HEK293 (cell line): ENCODE measurements around the gene UVSSA.

Source experiments
- CTCF ChIA-PET: fragments of 350-600 bp; formaldehyde crosslinking; extraction: SDS; loops from one replicate; lab custom pipeline; 2021; ENCODE audit warnings: antibody characterized with exemption; lab: Yijun Ruan, JAX
- POLR2A ChIA-PET: fragments of 300-600 bp; formaldehyde crosslinking; extraction: SDS; loops from one replicate; lab custom pipeline; 2020; ENCODE audit warnings: antibody characterized with exemption, inconsistent platforms; lab: Yijun Ruan, JAX
- H3K27ac ChIP-seq: fragments of 200-500 bp; sonication (Bioruptor generic); 2 replicates; pipeline ENCODE4 v1.5.1; 2014; ENCODE audit warnings: low read depth, low read length, control low read depth, inconsistent platforms; ENCODE audit errors: extremely low read depth
- H3K36me3 ChIP-seq, 2 experiments: fragments of 200-500 bp in 1 of 2; sonication (Bioruptor generic) in 1 of 2; 1 replicate in 1 of 2; 2 replicates in 1 of 2; pipeline ENCODE4 v1.5.1; 2014 to 2017; ENCODE audit warnings: inconsistent platforms in 2 of 2, low read length in 2 of 2; ENCODE audit not compliant: control insufficient read depth in 2 of 2, insufficient read depth in 1 of 2
- H3K4me1 ChIP-seq: fragments of 200-500 bp; sonication (Bioruptor generic); 2 replicates; pipeline ENCODE4 v1.5.1; 2014; ENCODE audit warnings: mild to moderate bottlenecking, low read length, inconsistent platforms; ENCODE audit not compliant: control insufficient read depth, insufficient read depth
- H3K4me3 ChIP-seq: 2 replicates; pipeline ENCODE4 v1.5.1; 2011; ENCODE audit warnings: low read depth, mild to moderate bottlenecking, control low read depth, low read length, moderate library complexity
- H3K9me3 ChIP-seq: fragments of 200-500 bp; sonication (Bioruptor generic); 2 replicates; pipeline ENCODE4 v1.5.1; 2014; ENCODE audit warnings: low read depth, low read length, inconsistent platforms; ENCODE audit not compliant: control insufficient read depth, insufficient read depth
- GLI4 ChIP-seq: fragments of 450-650 bp; formaldehyde crosslinking; IDR thresholded peaks from 2 replicates; pipeline ENCODE4 v1.5.1; 2016; ENCODE audit warnings: missing biosample characterization, missing genetic modification characterization
- MZF1 ChIP-seq: fragments of 450-650 bp; formaldehyde crosslinking; IDR thresholded peaks from 2 replicates; pipeline ENCODE4 v1.5.1; 2017; ENCODE audit warnings: missing biosample characterization, missing genetic modification characterization, borderline replicate concordance
- OSR2 ChIP-seq: fragments of 450-650 bp; formaldehyde crosslinking; IDR thresholded peaks from 2 replicates; pipeline ENCODE4 v1.5.1; 2016; ENCODE audit warnings: missing biosample characterization, missing genetic modification characterization
- OVOL3 ChIP-seq: fragments of 450-650 bp; formaldehyde crosslinking; IDR thresholded peaks from 2 replicates; pipeline ENCODE4 v1.5.1; 2016; ENCODE audit warnings: missing biosample characterization, missing genetic modification characterization
- ZBTB1 ChIP-seq: fragments of 450-650 bp; formaldehyde crosslinking; IDR thresholded peaks from 2 replicates; pipeline ENCODE4 v1.5.1; 2016; ENCODE audit warnings: missing biosample characterization, missing genetic modification characterization
- ZFP69B ChIP-seq: fragments of 450-650 bp; formaldehyde crosslinking; IDR thresholded peaks from 2 replicates; pipeline ENCODE4 v1.5.1; 2016; ENCODE audit warnings: missing biosample characterization, missing genetic modification characterization
- ZIC2 ChIP-seq: fragments of 450-650 bp; formaldehyde crosslinking; IDR thresholded peaks from 2 replicates; pipeline ENCODE4 v1.5.1; 2016; ENCODE audit warnings: missing biosample characterization, missing genetic modification characterization
- ZNF112 ChIP-seq: fragments of 450-650 bp; formaldehyde crosslinking; IDR thresholded peaks from 2 replicates; pipeline ENCODE4 v1.5.0; 2017; ENCODE audit warnings: missing biosample characterization, missing genetic modification characterization
- ZNF138 ChIP-seq: fragments of 450-650 bp; formaldehyde crosslinking; IDR thresholded peaks from 2 replicates; pipeline ENCODE4 v1.5.1; 2016; ENCODE audit warnings: missing biosample characterization, missing genetic modification characterization, borderline replicate concordance
- ZNF174 ChIP-seq: fragments of 450-650 bp; formaldehyde crosslinking; IDR thresholded peaks from 2 replicates; pipeline ENCODE4 v1.5.0; 2017; ENCODE audit warnings: missing biosample characterization, mild to moderate bottlenecking, missing genetic modification characterization
- ZNF175 ChIP-seq: fragments of 450-650 bp; formaldehyde crosslinking; IDR thresholded peaks from 2 replicates; pipeline ENCODE4 v1.5.1; 2016; ENCODE audit warnings: missing biosample characterization, missing genetic modification characterization
- ZNF202 ChIP-seq: fragments of 450-650 bp; formaldehyde crosslinking; IDR thresholded peaks from 2 replicates; pipeline ENCODE4 v1.5.1; 2016; ENCODE audit warnings: missing biosample characterization, missing genetic modification characterization, borderline replicate concordance
- ZNF266 ChIP-seq: fragments of 450-650 bp; formaldehyde crosslinking; IDR thresholded peaks from 2 replicates; pipeline ENCODE4 v1.5.1; 2016; ENCODE audit warnings: missing biosample characterization, missing genetic modification characterization, low read depth
- ZNF292 ChIP-seq: fragments of 450-650 bp; formaldehyde crosslinking; IDR thresholded peaks from 2 replicates; pipeline ENCODE4 v1.5.1; 2016; ENCODE audit warnings: low read depth, missing biosample characterization, missing genetic modification characterization, borderline replicate concordance
- ZNF324 ChIP-seq: fragments of 450-650 bp; formaldehyde crosslinking; IDR thresholded peaks from 2 replicates; pipeline ENCODE4 v1.5.1; 2016; ENCODE audit warnings: missing biosample characterization, missing genetic modification characterization
- ZNF354C ChIP-seq: fragments of 450-650 bp; formaldehyde crosslinking; IDR thresholded peaks from 2 replicates; pipeline ENCODE4 v1.5.1; 2016; ENCODE audit warnings: missing biosample characterization, missing genetic modification characterization, low read depth, borderline replicate concordance
- ZNF473 ChIP-seq: fragments of 450-650 bp; formaldehyde crosslinking; IDR thresholded peaks from 2 replicates; pipeline ENCODE4 v1.5.1; 2017; ENCODE audit warnings: missing biosample characterization, missing genetic modification characterization
- ZNF555 ChIP-seq: fragments of 450-650 bp; formaldehyde crosslinking; conservative IDR thresholded peaks from 2 replicates; pipeline ENCODE4 v1.5.1; 2017; ENCODE audit warnings: missing biosample characterization, mild to moderate bottlenecking, missing genetic modification characterization, inconsistent platforms
- ZNF623 ChIP-seq: fragments of 450-650 bp; formaldehyde crosslinking; IDR thresholded peaks from 2 replicates; pipeline ENCODE4 v1.5.1; 2016; ENCODE audit warnings: missing biosample characterization, missing genetic modification characterization
- ZNF624 ChIP-seq: fragments of 450-650 bp; formaldehyde crosslinking; IDR thresholded peaks from 2 replicates; pipeline ENCODE4 v1.5.1; 2017; ENCODE audit warnings: missing biosample characterization, missing genetic modification characterization
- ZNF660 ChIP-seq: fragments of 450-650 bp; IDR thresholded peaks from 2 replicates; pipeline ENCODE4 v1.5.1; 2018; ENCODE audit warnings: missing biosample characterization, mild to moderate bottlenecking, missing genetic modification characterization
- ZNF677 ChIP-seq: fragments of 450-650 bp; IDR thresholded peaks from 2 replicates; pipeline ENCODE4 v1.5.0; 2018; ENCODE audit warnings: missing biosample characterization, mild to moderate bottlenecking, missing genetic modification characterization, moderate library complexity
- ZSCAN16 ChIP-seq: fragments of 450-650 bp; formaldehyde crosslinking; IDR thresholded peaks from 2 replicates; pipeline ENCODE4 v1.5.1; 2016; ENCODE audit warnings: missing biosample characterization, missing genetic modification characterization
- TF ChIP-seq, protein P1 (sequence below): fragments of 450-650 bp; formaldehyde crosslinking; optimal IDR thresholded peaks from 2 replicates; pipeline ENCODE3; 2016; ENCODE audit warnings: missing biosample characterization, mild to moderate bottlenecking, missing genetic modification characterization
- TF ChIP-seq, protein P2 (sequence below): fragments of 450-650 bp; formaldehyde crosslinking; IDR thresholded peaks from 2 replicates; pipeline ENCODE4 v1.5.1; 2017; ENCODE audit warnings: missing biosample characterization, missing genetic modification characterization

UVSSA gene

DNA sequence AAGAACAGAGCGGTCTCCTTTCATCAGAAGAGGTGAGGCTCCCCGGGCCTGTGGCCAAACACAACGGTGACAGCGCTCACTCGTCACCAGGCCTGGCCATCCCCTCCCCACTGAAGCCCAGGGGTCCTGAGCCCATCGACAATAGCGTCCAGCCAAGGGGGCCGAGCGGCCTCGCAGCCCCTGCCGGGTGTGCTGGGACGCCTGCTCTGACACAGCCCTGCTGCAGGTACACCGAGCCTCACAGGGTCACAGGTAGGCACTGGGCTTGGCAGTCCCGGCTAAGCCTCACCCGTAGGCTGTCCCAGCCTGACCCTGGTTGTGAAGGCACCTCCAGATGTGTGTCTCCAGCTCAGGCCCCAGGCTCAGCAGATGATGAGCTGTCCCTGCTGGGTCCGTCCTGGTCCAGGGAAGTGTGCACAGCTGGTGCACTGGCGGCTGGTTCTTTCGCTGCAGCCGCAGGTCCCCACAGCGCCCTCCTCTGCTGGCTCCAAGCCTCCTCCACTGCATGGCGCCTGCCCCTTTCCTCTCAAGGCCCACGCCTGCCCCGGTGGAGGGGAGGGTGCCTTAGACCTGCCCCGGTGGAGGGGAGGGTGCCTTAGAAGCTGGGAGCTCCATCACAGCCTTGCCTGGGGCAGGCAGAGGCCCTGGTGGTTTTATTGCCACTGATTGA, 21.5 kb downstream of the UVSSA start:
- Histone ChIP-seq H3K4me3 (no peak overlapping the region), H3K36me3 (peaks cover 0 to 51% of the 10 kb centered on the region in 2 experiments; a peak in 1 of 3 replicates), H3K4me1 (no peaks in the 10 kb centered on the region), H3K9me3 (no peaks in the 10 kb centered on the region), H3K27ac (no peak overlapping the region)
- TF ChIP-seq ZNF266 (tag by site-specific recombination) = no peak
- TF ChIP-seq ZIC2 (tag by site-specific recombination) = peak; percentile 24; the same call in 1 of the 2 replicates
- ChIA-PET POLR2A (no interaction called here), CTCF (no interaction called here)

DNA sequence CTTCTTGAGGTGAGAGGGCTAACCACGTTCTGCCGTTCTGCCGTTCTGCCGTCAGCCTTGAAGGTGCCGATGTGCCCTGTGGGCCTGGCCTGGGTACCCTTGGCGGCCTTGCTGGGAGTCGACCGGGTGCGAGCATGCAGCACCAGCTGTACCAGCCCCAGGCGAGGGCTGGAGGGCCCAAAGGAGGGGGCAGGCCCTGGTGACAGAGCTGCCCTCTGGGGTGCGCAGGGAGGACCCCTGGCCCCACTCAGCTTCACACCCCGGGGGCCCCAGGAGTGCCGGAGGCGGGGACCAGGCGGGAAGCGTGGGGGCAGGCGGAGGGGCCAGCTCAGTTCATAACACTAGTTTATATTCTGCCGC, 22.1 kb downstream of the UVSSA start:
- Histone ChIP-seq H3K4me1 (no peaks in the 10 kb centered on the region), H3K4me3 (no peak overlapping the region), H3K9me3 (no peaks in the 10 kb centered on the region), H3K27ac (no peak overlapping the region), H3K36me3 (peaks cover 0 to 55% of the 10 kb centered on the region in 2 experiments; a peak in 1 of 3 replicates)
- POLR2A ChIA-PET = no interaction called here
- CTCF ChIA-PET = no interaction called here
- 0 out of 2 replicates have a peak, but pooled peaks have one; percentile 5 for TF ChIP-seq ZIC2 (tag by site-specific recombination)
- no peak for TF ChIP-seq ZNF555 (tag by site-specific recombination)
- TF ChIP-seq ZFP69B (tag by site-specific recombination) = no peak

DNA sequence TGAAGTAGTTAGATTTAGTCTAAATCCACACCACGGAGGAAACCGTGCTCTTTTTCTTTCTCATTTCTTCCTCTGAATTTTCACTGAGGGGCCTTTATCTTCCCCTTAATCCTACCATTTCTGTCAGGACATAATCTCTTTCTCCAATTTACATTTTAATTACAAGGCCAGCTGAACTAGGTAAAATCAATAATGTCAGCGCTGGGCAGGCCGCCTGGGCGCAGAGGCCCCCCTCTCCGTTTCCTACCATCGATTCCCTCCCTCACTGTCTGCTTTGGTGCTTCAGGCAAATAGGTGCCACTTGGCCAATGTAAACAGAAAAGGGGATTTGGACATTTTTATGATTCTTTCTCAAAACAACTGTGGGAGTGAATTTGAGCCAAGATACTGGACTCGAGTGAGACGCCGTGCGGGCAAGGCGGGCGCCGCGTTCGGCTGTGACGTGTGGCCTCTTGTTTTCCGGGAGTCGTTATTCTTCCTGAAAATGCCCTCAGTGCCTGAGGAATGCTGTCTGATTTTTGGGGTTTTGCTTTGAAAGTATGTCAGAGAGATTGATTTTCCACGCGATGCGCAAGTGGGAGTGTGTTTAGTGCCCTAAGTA, 22.6 kb downstream of the UVSSA start:
- Histone ChIP-seq H3K4me1 (no peaks in the 10 kb centered on the region), H3K9me3 (no peaks in the 10 kb centered on the region), H3K36me3 (peaks cover 0 to 55% of the 10 kb centered on the region in 2 experiments; a peak in 1 of 3 replicates), H3K27ac (no peak overlapping the region), H3K4me3 (no peak overlapping the region)
- POLR2A ChIA-PET = no interaction called here
- TF ChIP-seq ZNF660 (no peak), GLI4 (no peak), ZNF354C (tag by site-specific recombination) (no peak), ZNF175 (no peak), OSR2 (tag by site-specific recombination) (no peak), ZNF473 (tag by site-specific recombination) (no peak), ZSCAN16 (tag by site-specific recombination) (no peak), ZNF623 (tag by site-specific recombination) (no peak)
- TF ChIP-seq, protein P1, sequence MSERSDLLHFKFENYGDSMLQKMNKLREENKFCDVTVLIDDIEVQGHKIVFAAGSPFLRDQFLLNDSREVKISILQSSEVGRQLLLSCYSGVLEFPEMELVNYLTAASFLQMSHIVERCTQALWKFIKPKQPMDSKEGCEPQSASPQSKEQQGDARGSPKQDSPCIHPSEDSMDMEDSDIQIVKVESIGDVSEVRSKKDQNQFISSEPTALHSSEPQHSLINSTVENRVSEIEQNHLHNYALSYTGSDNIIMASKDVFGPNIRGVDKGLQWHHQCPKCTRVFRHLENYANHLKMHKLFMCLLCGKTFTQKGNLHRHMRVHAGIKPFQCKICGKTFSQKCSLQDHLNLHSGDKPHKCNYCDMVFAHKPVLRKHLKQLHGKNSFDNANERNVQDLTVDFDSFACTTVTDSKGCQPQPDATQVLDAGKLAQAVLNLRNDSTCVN (tag by site-specific recombination) = no peak
- CTCF ChIA-PET = no interaction called here

DNA sequence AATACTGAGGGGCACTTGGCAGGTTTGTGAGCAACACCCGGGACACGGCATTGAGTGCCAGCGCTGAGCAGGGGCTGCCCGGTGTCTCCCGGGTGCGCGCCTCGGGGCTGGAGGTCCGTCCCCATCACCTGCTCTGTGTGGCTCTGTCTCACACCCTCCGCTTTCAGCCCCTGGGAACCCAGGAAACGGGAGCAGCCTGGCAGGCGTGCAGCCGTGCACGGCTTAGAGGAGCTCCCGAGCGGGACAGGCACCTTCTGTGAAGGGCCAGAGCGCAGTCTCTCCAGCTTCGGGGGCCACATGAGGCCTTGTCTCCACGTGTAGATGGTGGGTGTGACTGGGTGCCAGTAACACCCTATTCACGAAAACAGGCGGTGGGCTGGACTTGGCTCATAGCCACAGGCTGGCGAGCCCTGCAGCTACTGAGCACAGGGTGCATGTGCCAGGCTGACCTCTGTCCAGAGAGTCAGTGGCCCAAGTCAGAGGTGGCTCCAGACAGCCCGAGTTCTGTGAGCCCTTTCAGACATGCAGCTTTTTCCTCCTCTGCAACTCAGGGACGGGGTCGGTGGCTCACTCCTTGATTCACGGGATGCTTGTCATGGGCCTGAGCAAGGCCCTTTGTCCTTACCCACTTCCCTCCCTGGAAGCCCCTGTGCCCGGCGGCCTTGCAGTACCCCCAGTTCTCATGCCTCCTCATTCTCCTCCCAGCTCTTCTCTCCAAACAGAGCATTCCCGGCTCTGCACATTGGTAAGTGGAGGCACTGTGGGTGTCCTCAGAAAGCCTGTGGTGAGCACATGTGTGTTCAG, 23.5 kb downstream of the UVSSA start:
- ChIA-PET POLR2A (no interaction called here), CTCF (interaction anchor here (0.6 to 0.7 kb wide), 2 partner anchors 9 to 15 kb away, joined by 3 read pairs; no protein-coding TSS in a partner anchor)

More for the DNA sequence above, 23.5 kb downstream of the UVSSA start:
- peaks cover 0 to 62% of the 10 kb centered on the region in 2 experiments; a peak in 1 of 3 replicates for H3K36me3 ChIP-seq
- H3K4me3 ChIP-seq = no peak overlapping the region
- no peak overlapping the region for H3K27ac ChIP-seq
- no peaks in the 10 kb centered on the region for H3K9me3 ChIP-seq
- no peak for TF ChIP-seq ZNF677 (tag by site-specific recombination)
- TF ChIP-seq ZBTB1 (tag by site-specific recombination) = no peak
- TF ChIP-seq, protein P2, sequence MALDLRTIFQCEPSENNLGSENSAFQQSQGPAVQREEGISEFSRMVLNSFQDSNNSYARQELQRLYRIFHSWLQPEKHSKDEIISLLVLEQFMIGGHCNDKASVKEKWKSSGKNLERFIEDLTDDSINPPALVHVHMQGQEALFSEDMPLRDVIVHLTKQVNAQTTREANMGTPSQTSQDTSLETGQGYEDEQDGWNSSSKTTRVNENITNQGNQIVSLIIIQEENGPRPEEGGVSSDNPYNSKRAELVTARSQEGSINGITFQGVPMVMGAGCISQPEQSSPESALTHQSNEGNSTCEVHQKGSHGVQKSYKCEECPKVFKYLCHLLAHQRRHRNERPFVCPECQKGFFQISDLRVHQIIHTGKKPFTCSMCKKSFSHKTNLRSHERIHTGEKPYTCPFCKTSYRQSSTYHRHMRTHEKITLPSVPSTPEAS (tag by site-specific recombination) = no peak
- no peak for TF ChIP-seq ZNF112
- no peak for TF ChIP-seq OVOL3 (tag by site-specific recombination)
- no peak for TF ChIP-seq ZNF202 (tag by site-specific recombination)
- no peak for TF ChIP-seq ZNF624
- no peak for TF ChIP-seq ZNF174
- no peak for TF ChIP-seq ZNF138
- no peak for TF ChIP-seq ZNF292 (tag by site-specific recombination)
- TF ChIP-seq ZNF324 = no peak
- no peak for TF ChIP-seq MZF1 (tag by site-specific recombination)
- TF ChIP-seq, all 188 proteins: peak for 0
- no peaks in the 10 kb centered on the region for H3K4me1 ChIP-seq
